HG02610 (cell line): ENCODE data around the gene CPNE9.

Source experiments
- ATAC-seq: cut with Tn5 transposase; IDR thresholded peaks from one replicate; pipeline ENCODE4 v1.9.1; 2021; ENCODE audit warnings: mild to moderate bottlenecking, moderate library complexity; ENCODE audit not compliant: unreplicated experiment

CPNE9 gene

DNA sequence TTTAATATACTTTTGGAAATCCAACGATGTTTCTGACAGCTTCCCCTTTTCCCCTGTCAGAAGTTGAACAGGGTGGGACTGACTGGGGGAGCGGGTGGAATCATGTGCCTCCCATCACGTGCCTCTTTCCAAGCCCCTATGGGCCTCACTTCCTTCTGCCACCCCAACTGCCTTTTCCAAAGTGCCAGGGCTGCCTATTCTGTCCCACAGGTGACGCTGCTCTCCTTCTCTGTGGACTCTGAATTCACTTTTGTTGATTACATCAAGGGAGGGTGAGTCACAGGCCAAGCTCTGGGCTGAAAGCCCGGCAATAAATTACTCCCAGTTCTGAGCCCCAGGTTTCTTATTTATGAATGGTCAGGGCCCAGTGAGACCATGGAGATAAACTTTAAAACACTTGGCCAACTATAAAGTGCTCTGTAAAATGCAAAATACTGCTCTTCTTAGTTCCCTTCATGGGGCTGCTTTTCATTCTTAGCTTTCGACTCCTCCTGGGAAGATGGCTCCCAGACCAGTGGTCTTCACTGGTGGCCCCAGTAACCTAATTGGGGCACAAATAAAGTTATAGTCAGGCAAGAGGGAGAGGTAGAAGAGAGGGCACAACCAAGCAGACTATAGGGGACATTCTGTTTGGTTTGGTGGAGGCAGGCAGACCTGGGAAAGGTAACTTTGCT is 12.3 kb downstream of the CPNE9 start:
- no peak for ATAC-seq

DNA sequence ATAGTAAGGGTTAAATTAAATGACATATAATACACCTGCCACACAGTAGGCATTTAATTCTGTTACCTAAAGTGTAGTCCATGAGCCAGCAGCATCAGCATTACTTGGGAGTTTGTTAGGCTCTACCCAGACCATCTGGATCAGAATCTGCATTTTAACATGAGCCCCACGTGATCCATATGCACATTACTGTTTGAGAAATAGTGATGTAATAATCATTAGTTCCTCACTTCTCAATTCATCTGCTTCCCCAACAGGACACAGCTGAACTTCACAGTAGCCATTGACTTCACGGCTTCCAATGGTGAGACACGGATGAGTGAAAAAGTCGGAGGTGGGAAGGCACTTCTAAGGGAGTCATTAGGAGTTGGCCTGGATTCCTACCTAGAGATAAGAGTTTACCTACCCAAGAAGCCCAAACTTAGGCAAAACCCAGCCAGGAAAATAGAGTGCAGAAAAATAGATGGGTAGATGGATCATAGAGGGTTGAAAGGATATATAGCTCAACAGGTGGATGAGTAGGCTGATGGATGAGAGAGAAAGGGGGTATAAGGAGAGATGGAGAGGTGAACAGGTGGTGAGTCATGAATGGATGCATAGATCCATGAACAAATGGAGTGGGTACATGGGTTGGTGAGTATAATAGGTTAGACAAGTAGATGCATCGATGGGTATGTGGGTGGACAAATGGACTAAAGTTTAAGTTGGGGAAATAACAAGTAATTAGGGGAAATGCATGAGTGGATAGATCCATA is 13.3 kb downstream of the CPNE9 start:
- no peak for ATAC-seq

DNA sequence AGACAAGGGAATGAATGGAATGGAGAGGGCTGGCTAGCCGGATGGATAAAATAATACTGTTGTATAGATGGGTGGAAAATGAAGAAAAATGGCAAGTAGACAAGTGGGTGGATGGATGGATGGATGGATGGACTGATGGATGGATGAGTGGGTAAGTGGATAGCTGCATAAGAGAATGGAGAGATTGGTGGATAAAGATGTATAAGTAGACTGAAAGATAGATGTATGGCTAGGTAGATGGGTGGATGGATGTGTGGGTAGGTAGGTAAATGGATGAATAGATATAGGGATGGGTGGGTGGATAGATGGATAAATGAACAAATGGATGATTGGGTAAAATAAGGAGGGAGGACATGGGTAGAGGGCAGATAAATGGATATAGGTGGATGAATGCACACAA is 13.9 kb downstream of the CPNE9 start:
- no peak for ATAC-seq

DNA sequence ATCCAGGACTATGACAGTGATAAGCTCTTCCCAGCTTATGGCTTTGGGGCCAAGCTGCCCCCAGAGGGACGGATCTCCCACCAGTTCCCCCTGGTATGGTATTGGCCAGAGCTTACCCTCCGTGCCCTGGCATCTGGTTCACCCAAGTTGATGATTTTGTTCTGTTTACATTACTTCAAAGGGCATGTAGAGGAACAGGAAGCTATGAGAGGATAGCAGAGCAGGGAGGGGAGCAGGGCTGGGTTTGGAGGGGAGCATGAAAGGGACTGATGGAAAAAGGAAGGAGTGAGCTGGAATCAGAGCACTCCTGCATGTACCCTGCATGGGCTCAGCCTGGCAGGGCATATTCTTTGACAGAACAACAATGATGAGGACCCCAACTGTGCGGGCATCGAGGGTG is 14.5 kb downstream of the CPNE9 start:
- no peak for ATAC-seq

DNA sequence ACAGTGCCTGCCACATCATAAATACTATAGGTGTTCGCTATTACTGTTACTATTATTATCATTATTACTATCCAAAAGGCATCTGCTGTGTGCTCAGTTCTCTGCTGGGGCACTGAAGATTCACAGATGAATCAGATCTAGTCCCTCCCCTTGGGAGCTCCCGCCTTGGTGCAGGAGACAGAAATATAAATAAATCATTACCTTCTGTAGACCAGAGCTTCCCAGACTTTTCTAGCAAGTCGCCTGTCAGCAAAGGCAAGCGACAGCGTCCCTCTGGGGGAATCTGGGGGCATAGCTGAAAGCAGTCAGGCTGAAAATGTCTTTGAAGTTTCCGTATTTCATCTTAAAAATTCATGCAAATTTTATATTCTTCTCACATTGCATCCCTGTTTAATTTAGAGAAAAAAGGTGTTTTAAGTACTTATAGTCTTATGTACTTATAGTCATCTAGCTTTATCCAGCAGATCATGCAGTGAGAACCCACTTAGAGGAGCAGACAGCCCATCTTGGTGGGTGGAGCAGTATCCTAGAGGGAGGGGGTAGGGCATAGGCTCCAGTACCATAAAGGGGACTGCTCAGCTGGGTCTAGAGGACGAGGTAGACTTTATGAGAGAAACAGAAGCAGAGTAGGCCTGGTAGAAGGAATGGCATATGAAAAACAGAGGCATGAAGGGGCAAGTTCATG is 17.5 kb downstream of the CPNE9 start:
- no peak for ATAC-seq

DNA sequence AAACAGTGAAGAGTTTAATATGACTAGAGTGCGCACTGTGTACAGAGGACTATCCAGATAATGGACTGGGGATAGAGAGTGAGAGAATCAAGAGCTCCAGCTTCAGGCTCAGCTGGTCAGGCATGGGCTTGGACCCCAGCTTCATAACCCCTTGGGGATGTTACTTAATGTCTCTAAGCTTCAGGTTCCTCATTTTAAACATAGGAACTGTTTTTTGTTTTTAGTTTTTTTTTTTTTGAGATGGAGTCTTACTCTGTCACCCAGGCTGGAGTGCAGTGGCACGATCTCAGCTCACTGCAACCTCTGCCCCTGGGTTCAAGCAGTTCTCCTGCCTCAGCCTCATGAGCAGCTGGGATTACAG is 18.0 kb downstream of the CPNE9 start:
- ATAC-seq, result no peak

DNA sequence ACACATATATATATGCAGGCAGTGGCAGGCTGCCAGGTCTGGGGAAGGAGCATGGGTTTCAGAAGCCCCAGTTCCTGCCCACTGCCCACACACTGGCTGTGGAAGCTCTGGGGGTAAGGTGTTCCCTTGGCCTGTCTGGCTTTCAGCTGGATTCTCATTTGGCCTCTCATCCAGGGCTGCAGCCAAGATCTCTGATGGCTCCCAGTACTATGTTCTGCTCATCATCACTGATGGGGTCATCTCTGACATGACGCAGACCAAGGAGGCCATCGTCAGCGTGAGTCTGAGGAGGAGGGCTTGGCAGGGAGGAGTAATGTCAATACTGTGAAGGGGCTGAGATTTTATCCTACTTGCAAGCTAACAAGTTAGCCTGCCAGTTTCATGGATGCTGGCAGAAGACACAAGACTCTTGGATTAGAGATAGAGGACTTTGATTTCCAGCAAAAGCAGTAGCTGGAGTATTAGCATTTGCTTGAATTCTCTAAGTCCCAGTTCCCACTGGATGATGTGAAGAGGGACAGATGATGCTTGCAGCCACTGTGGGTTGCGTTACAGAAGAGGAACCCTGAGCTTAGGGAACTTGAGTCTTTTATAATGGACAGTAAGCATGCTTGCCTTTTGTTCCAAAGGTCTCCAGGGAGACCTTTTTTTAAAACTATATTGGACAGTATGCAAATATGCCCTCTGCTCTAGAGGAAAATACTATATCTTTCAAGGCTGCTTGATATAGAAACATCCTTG is 22.3 kb downstream of the CPNE9 start:
- no peak for ATAC-seq

DNA sequence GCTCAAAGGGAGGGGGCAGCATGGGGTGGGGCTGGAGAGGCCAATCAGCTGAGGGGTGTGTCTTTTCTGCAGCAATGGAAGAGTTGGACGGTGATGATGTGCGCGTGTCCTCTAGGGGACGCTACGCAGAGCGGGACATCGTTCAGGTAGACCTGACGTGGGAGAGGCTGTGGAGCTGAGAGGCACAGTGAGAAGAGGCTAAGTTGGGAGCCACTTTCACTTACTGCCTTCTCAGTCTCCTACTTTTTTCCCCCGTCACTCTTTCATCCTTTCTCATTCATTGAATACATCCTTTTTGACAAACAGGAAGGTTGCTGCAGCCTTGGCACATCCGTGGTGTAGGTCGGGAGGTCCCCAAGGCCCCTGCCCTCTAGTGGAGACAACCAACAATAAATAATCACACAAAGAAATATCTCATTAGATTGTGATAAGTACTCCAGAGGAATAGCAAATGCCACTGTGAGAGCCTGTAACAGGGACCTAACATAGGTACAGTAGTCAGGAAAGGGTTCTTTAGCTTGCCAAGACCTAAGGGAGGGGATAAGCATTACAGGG is 23.5 kb downstream of the CPNE9 start:
- no peak for ATAC-seq

DNA sequence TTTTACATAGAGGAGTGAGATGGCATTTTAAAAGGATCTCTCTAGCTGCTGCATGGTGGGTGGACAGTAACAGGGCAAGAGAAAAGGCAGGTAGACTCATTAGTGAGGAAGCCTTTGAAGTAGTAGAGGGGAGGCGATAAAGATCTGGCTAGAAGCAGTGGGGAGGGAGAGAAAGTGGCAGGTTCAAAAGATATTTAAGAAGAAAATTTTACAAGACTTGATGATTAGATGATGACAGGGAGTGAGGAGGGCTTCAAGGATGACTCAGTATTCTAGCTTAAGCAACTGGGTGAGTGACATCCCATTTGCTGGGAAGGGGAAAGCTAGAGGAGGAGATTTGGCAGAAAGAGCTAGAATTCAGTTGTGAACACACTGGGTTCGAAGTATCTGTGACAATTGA is 24.1 kb downstream of the CPNE9 start:
- no peak for ATAC-seq

DNA sequence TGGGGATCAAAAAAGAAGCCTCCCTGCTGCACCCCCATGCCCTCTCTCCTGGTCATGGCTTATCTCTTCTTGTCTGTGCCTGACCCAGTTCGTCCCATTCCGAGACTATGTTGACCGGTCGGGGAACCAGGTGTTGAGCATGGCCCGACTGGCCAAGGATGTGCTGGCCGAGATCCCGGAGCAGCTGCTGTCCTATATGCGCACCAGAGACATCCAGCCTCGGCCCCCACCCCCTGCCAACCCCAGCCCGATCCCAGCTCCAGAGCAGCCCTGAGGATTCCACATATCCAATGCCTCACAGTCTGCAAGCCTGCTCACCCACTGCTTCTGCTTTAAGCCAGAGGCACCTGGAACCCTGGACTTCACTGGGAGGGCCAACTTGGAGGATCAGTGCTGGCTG is 25.8 kb downstream of the CPNE9 start:
- no peak for ATAC-seq

DNA sequence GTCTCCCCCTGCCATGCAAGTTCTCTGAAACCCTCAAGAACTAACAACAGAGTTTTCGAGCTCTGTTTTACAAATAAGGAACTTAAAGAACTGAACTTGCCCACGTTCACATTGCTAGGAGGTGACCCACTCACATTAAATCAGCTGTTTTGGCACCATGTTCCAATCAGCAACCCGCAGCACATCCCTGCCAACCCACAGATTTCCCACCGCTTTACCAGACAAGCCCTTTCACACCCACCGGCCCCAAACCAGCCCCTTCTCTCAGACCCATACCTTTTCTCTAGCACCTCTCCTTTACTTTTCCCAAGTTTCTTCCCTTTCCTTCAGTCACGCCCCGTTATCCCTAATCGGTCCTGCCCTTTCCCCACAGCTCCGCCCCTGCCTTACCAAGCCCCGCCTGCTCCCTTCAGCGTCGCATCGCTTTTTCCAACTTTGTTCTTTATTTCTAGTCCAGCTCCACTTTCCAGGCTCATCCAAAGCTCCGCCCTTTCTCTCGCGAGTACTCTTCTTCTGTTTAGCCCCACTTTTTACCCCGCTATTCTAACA is 27.1 kb downstream of the CPNE9 start:
- peak; percentile 39 for ATAC-seq

DNA sequence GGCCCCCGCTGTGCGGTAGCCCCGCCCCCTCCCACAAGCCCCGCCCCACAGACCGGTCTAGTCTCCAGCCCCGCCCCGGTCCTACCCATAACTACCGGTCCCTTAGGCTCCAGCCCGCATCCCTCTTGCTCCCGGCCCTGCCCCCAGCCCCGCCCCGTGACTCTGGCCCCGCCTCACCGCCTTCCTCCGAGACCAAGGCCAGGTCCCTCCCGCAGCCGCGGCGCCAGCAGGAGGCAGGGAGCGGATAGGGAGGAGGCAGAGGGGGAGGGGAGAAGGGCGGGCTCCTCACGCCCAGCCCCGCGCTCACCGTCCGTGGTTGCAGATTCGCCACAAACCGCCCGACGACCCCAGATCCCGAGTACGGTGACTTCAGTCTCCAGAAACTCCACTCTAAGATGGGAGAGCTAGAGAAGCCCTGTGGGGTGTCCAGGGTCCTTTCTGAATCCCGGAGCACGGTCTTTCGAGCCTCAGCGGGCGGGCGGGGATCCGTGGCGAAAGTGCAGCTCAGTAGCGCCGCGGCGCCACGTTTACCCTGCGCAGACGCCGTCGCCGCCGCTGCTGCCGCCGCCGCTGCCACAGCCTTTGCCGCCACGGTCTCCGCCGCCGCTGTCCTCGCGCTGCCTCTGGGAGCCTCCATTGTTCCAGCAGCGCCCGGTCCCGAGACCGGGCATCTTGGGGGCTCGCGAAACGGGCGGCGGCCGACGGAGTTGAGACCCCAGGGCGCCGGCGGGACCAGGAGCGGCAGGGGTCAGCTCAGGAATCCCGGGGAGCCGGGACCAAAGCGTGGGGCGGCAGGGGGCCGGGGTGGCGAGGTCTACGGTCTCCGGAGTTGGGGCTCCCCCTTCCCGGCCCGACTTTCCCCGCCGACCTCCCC is 27.8 kb downstream of the CPNE9 start, which contains the start of gene BRPF1:
BRPF1 (plus strand) TSS at position 530 of the 874 bp plus-strand sequence. CDS start 2,406 bp downstream, outside the sequence.
- ATAC-seq, result peak; percentile 96

DNA sequence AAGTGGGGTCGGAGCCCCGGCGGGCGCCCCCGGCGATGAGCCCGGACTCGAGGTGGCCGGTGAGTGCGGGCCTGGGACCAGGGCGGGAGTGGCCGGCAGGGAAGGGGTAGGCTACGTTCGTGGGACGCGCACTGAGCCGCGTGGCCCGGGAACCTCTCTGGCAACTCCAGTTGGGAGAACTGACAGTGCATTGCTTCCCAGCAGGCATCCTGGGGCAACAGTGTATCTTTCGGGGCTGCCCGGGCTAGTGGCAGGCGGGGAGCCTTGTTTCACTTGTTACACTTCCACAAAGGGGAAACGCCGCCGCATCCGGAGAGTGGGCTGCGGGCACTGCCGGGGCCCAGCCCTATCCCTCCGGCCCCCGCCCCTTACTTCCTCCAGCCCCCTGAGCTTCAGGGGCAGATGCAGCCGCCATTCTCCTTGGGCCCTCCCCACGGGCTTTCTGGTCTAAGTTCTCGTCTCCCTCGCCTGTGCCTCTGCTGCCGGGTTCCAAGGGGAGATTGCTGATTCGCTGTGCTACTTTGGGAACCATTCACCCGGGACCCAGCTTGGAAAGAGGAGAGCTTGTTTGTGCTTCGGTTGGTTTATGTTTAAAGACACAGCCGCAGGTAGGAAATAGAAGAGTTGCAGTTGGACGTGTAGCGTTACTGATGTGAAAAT is 28.6 kb downstream of the CPNE9 start:
- ATAC-seq, result no peak

DNA sequence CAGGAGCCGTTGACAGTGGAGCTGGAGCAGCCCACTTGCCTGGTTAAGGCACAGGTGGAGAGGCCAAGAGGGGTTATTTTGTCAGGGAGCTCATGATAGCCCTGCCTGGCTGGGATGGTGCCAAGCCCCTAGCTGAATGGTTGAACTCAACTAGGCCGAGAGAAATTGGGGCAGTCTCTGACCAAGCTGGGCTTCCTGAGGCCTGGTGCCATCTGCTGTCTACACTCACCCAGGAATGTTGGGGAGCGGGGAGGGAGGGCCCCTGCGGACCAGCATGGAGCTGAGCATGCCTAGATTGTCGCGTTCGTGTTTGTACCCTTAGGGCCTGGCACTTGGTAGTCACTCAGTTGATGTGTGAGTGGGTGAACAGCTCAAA is 29.1 kb downstream of the CPNE9 start:
- ATAC-seq, result no peak

DNA sequence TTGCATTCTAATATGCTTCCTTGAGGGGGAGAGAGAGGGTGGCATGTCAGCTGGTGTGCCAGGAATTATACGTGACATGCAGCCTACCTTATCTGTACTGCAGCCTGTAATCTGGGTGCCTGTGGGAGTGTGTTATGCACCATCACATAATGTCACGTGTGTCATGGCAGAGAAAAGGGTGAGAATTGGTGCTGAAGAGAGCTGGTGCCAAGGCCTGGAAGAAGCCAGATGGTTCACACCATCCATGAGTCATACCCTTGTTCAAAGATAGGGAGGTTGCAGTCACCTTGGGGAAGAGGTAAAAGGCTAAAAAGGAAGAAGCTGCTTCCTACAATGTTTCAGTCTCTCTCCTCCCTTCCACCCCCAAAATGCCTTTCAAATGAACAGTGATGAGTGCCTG is 33.2 kb downstream of the CPNE9 start:
- no peak for ATAC-seq

DNA sequence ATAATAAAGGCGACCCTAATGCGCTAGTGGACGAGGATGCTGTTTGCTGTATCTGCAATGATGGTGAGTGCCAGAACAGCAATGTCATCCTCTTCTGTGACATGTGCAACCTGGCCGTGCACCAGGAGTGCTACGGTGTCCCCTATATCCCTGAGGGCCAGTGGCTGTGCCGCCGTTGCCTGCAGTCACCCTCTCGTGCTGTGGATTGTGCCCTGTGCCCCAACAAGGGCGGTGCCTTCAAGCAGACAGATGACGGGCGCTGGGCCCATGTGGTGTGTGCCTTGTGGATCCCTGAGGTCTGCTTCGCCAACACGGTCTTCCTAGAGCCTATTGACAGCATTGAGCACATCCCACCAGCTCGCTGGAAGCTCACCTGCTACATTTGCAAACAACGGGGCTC is 35.5 kb downstream of the CPNE9 start:
- ATAC-seq, result no peak

DNA sequence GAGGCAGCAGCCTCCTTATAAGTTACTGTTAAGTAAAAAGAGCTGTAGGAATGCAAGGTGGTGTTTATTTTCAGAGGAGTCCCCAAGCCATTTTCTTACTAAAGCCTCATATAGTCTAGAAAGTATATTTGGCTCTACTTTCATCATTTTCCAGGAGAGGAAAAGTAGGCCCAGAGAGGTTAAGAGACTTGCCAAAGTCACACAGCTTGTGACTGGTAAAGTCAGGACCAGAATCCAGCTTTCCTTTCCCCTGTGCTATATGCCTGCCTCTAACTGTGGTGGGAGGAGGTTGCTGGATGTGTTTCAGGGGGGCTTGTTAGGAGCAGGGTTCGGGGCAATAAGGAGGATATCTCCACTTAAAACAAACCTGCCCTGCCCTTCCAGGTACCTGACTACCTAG is 38.9 kb downstream of the CPNE9 start:
- ATAC-seq, result no peak

DNA sequence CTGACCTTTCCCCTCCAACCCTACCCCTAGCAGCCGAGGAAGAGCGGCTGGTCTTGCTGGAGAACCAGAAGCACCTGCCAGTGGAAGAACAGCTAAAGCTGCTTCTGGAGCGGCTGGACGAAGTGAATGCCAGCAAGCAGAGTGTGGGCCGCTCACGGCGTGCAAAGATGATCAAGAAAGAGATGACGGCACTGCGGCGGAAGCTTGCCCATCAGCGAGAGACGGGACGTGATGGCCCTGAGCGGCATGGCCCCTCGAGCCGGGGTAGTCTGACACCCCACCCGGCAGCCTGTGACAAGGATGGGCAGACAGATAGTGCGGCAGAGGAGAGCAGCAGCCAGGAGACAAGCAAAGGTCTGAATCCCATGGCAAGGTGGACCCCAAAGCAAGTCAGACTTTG is 39.9 kb downstream of the CPNE9 start:
- ATAC-seq, result no peak

DNA sequence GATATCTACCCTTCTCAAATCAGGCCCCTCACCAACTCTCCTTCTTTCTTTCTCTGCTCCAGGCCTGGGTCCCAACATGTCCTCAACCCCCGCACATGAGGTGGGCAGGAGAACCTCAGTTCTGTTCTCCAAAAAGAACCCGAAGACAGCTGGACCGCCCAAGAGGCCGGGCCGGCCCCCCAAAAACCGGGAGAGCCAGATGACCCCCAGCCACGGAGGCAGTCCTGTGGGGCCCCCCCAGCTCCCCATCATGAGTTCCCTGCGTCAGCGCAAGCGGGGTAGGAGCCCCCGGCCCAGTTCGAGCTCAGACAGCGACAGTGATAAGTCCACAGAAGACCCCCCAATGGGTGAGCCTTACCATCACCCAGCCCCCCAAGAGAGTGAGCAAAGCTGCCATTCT is 40.5 kb downstream of the CPNE9 start:
- no peak for ATAC-seq
